Lung (tissue), 12 donors: Measurements from ENCODE around the gene CTSS. TPM values are rescaled to one million over a fixed set of nuclear protein-coding genes. Genes with fewer than 3 reads are reported as not detected.

ENCODE experiments used
- ATAC-seq: fragments of 200-7000 bp; cut with Tn5 transposase; one replicate; pipeline ENCODE4 v1.9.1; 2020; ENCODE audit warnings: moderate number of reproducible peaks; ENCODE audit not compliant: insufficient read depth, low FRiP score
- DNase-seq, 3 donors: peaks; one replicate each; pipeline ENCODE4 v3.0.0-alpha.2; 2013 to 2017
- H3K27ac ChIP-seq, 2 donors: one replicate each; pipeline ENCODE4 v1.5.1; 2013; ENCODE audit warnings: mild to moderate bottlenecking in 2 of 2, moderate library complexity in 2 of 2, control low read depth in 1 of 2, inconsistent platforms in 1 of 2, low read depth in 1 of 2, low read length in 1 of 2
- H3K27me3 ChIP-seq, 3 donors: one replicate each; pipeline ENCODE4 v1.5.1; 2013; ENCODE audit warnings: low read length in 2 of 3; ENCODE audit not compliant: control insufficient read depth in 3 of 3, insufficient read depth in 3 of 3
- H3K36me3 ChIP-seq, 4 donors: one replicate each; pipeline ENCODE4 v1.5.1; 2013; ENCODE audit warnings: low read length in 4 of 4, mild to moderate bottlenecking in 1 of 4, moderate library complexity in 1 of 4; ENCODE audit not compliant: control insufficient read depth in 4 of 4, insufficient read depth in 4 of 4
- H3K4me1 ChIP-seq, 5 donors: one replicate each; pipeline ENCODE4 v1.5.1; 2013; ENCODE audit warnings: low read length in 5 of 5, mild to moderate bottlenecking in 2 of 5, moderate library complexity in 1 of 5; ENCODE audit not compliant: control insufficient read depth in 5 of 5, insufficient read depth in 5 of 5
- H3K4me3 ChIP-seq: one replicate; pipeline ENCODE4 v1.5.1; 2013; ENCODE audit warnings: mild to moderate bottlenecking, control low read depth, moderate library complexity
- H3K9ac ChIP-seq, 2 donors: one replicate each; pipeline ENCODE4 v1.5.1; 2013; ENCODE audit warnings: low read length in 2 of 2, control low read depth in 1 of 2; ENCODE audit not compliant: insufficient read depth in 1 of 2
- H3K9me3 ChIP-seq, 4 donors: one replicate each; pipeline ENCODE4 v1.5.1; 2013; ENCODE audit warnings: low read length in 3 of 4, mild to moderate bottlenecking in 1 of 4, moderate library complexity in 1 of 4; ENCODE audit not compliant: control insufficient read depth in 4 of 4, insufficient read depth in 3 of 4
- CTCF ChIP-seq: IDR thresholded peaks from 2 replicates; pipeline ENCODE4 v1.5.1; 2012; ENCODE audit warnings: mild to moderate bottlenecking; ENCODE audit errors: control extremely low read depth, extremely low read depth
- WGBS, 2 donors: extraction: QIAGEN DNeasy Blood & Tissue Kit; methylation state at CpG; one replicate each; pipeline ENCODE4 v1.1.7; 2013; 5-methylcytosine and 5-hydroxymethylcytosine counted together
- polyA plus RNA-seq, 2 donors: library from polyadenylated mRNA; stranded (reverse); fragments of 200-250 nt; gene quantifications; one replicate each; pipeline ENCODE4 v1.2.1, GENCODE V29; 2013
- total RNA-seq, 2 donors: library from RNA; depleted of rRNA in 1 of 2; stranded (reverse); fragments of >200 nt in 1 of 2; gene quantifications; one replicate each; pipeline ENCODE4 v1.2.1, GENCODE V29; 2014 to 2021
- donor health status: control.
- donor health status: control.
- donor health status: Bipolar disorder and iron deficiency.
- donor health status: healthy.
- donor health status: DM: yes; HTN: yes; CAD: no.

Gene CTSS
- total and polyA plus RNA-seq, 4 donors = 79.2 to 516 (median 269) TPM

- ATAC-seq (no peak), DNase-seq (no peak)
- no peaks in the 10 kb centered on the region for H3K36me3 ChIP-seq
- no peaks in the 10 kb centered on the region for H3K9me3 ChIP-seq
- no peak for TF ChIP-seq CTCF
- H3K4me1 ChIP-seq = no peaks in the 10 kb centered on the region
- 95 to 96% methylated on average over 2 of the region's 2 CpGs for WGBS, 2 donors
- no peak overlapping the region for H3K27ac ChIP-seq
- H3K27me3 ChIP-seq = no peaks in the 10 kb centered on the region
- no peak overlapping the region for H3K4me3 ChIP-seq
- H3K9ac ChIP-seq = no peak overlapping the region
These were observed 57.0 kb downstream of the CTSS start for GRCh38 chr1:150708595-150708994.

- H3K4me1 ChIP-seq = no peaks in the 10 kb centered on the region
- H3K9me3 ChIP-seq = no peaks in the 10 kb centered on the region
- DNase-seq (no peak), ATAC-seq (no peak)
- H3K27ac ChIP-seq = no peak overlapping the region
- TF ChIP-seq CTCF = no peak
- H3K36me3 ChIP-seq = no peaks in the 10 kb centered on the region
- 76 to 89% methylated on average over 1 of the region's 1 CpG for WGBS, 2 donors
- H3K9ac ChIP-seq = no peak overlapping the region
- no peak overlapping the region for H3K4me3 ChIP-seq
- H3K27me3 ChIP-seq = peaks cover 0 to 3% (median 0%) of the 10 kb centered on the region in 3 donors
These were observed 59.5 kb downstream of the CTSS start for GRCh38 chr1:150706091-150706490.

GRCh38 chr1:150703427-150703826 lies 62.2 kb downstream of the CTSS start:
- no peak for ATAC-seq
- Histone ChIP-seq H3K9me3 (no peaks in the 10 kb centered on the region), H3K27ac (no peak overlapping the region), H3K4me3 (no peak overlapping the region), H3K27me3 (peaks cover 0 to 3% (median 0%) of the 10 kb centered on the region in 3 donors), H3K4me1 (no peaks in the 10 kb centered on the region), H3K36me3 (no peaks in the 10 kb centered on the region), H3K9ac (no peak overlapping the region)
- no peak for TF ChIP-seq CTCF
- DNase-seq = no peak
